GM10266 (cell line): Measurements from ENCODE around the gene ADAMTS2.

Source experiments
- DNase-seq: peaks from one replicate; pipeline ENCODE4 v3.0.0; 2012; ENCODE audit errors: extremely low spot score
- CTCF ChIP-seq: IDR thresholded peaks from 2 replicates; pipeline ENCODE4 v1.5.1; 2012; ENCODE audit warnings: mild to moderate bottlenecking, low read depth; ENCODE audit not compliant: control insufficient read depth, insufficient read depth; ENCODE audit errors: missing control alignments

Gene ADAMTS2

GRCh38 chr5:179342577-179342976 is 2.7 kb downstream of the ADAMTS2 start:
- no peak for TF ChIP-seq CTCF
- DNase-seq, result no peak

GRCh38 chr5:179340465-179340864 is 4.8 kb downstream of the ADAMTS2 start:
- no peak for DNase-seq
- TF ChIP-seq CTCF, result no peak

- no peak for TF ChIP-seq CTCF
- DNase-seq, result no peak
These were observed 5.3 kb downstream of the ADAMTS2 start for GRCh38 chr5:179339996-179340395.

- DNase-seq, result no peak
- TF ChIP-seq CTCF, result no peak
These were observed 6.2 kb downstream of the ADAMTS2 start for GRCh38 chr5:179339081-179339480.

- no peak for TF ChIP-seq CTCF
- no peak for DNase-seq
These were observed 7.2 kb downstream of the ADAMTS2 start for GRCh38 chr5:179337796-179338676.

- DNase-seq, result no peak
- no peak for TF ChIP-seq CTCF
These were observed 8.1 kb downstream of the ADAMTS2 start for GRCh38 chr5:179336871-179337795.
